Urinary bladder (tissue), 4 donors: ENCODE results near the gene NBPF8. TPM values are rescaled to one million over a fixed set of nuclear protein-coding genes. Genes with fewer than 3 reads are reported as not detected.
"Not testable (repeated sequence)": the region's sequence is repeated elsewhere in the genome, so short reads cannot be mapped to it uniquely, and the experiment has no call there.

Source experiments
- DNase-seq: peaks from one replicate; pipeline ENCODE4 v3.0.0-alpha.2; 2015; ENCODE audit errors: extremely low spot score
- H3K27ac ChIP-seq: one replicate; pipeline ENCODE4 v1.5.1; 2013; ENCODE audit warnings: low read depth, mild to moderate bottlenecking, moderate library complexity
- H3K36me3 ChIP-seq: one replicate; pipeline ENCODE4 v1.6.1; 2013; ENCODE audit warnings: mild to moderate bottlenecking, moderate library complexity; ENCODE audit not compliant: insufficient read depth
- H3K4me1 ChIP-seq: one replicate; pipeline ENCODE4 v1.6.1; 2013; ENCODE audit warnings: mild to moderate bottlenecking, moderate library complexity; ENCODE audit not compliant: insufficient read depth
- H3K4me3 ChIP-seq: one replicate; pipeline ENCODE4 v1.5.1; 2013; ENCODE audit warnings: low read depth, low read length
- WGBS: extraction: QIAGEN DNeasy Blood & Tissue Kit; methylation state at CpG from one replicate; pipeline ENCODE4 v1.1.7; 2013; 5-methylcytosine and 5-hydroxymethylcytosine counted together
- polyA plus RNA-seq: library from polyadenylated mRNA; stranded (reverse); fragments of 200-250 nt; gene quantifications from one replicate; pipeline ENCODE4 v1.2.3, GENCODE V29; 2013
- total RNA-seq: library from RNA; depleted of rRNA; stranded (reverse); fragments of >200 nt; gene quantifications from one replicate; pipeline ENCODE4 v1.2.3, GENCODE V29; 2014
- donor health status: healthy with polysubstance abuse.
- donor health status: healthy.

NBPF8 gene
- 15.2 TPM for total RNA-seq
- 7.5 TPM for polyA plus RNA-seq

GRCh38 chr1:120414911-120415480 lies at the start of gene NBPF8:
Gene NBPF8, plus strand, starts transcription at chr1:120415035. Its CDS starts 21,488 bp downstream, at chr1:120436523.
- not testable (repeated sequence) for H3K27ac ChIP-seq, DNase-seq, H3K4me1 ChIP-seq, H3K36me3 ChIP-seq
- peak within 1 kb of the TSS; percentile 54 for H3K4me3 ChIP-seq
- under 1% methylated on average over 49 of the region's 64 CpGs for WGBS

- not testable (repeated sequence) for H3K4me1 ChIP-seq, H3K36me3 ChIP-seq, DNase-seq, H3K27ac ChIP-seq, H3K4me3 ChIP-seq
- 90% methylated on average over 6 of the region's 6 CpGs for WGBS
Observed at GRCh38 chr1:120367709-120368108, 47.1 kb upstream of the NBPF8 start.

- not testable (repeated sequence) for H3K27ac ChIP-seq, H3K36me3 ChIP-seq, H3K4me1 ChIP-seq, H3K4me3 ChIP-seq, DNase-seq
- WGBS = 93% methylated on average over 5 of the region's 5 CpGs
Observed at GRCh38 chr1:120386651-120387050, 28.2 kb upstream of the NBPF8 start.

GRCh38 chr1:120388597-120389126 lies 26.2 kb upstream of the NBPF8 start:
- not testable (repeated sequence) for H3K27ac ChIP-seq, H3K4me1 ChIP-seq, H3K4me3 ChIP-seq, H3K36me3 ChIP-seq
- WGBS = 8% methylated on average over 14 of the region's 29 CpGs
- peak; percentile 10 for DNase-seq

GRCh38 chr1:120391365-120391764 lies 23.5 kb upstream of the NBPF8 start:
- not testable (repeated sequence) for H3K4me3 ChIP-seq, H3K4me1 ChIP-seq, H3K27ac ChIP-seq, H3K36me3 ChIP-seq, DNase-seq
- WGBS = 87% methylated on average over 4 of the region's 4 CpGs

GRCh38 chr1:120393316-120394232 lies 21.3 kb upstream of the NBPF8 start:
- H3K36me3 ChIP-seq, DNase-seq, H3K4me3 ChIP-seq, H3K4me1 ChIP-seq, H3K27ac ChIP-seq: not testable (repeated sequence)
- 31% methylated on average over 6 of the region's 13 CpGs for WGBS

GRCh38 chr1:120405348-120405747 lies 9.5 kb upstream of the NBPF8 start:
- not testable (repeated sequence) for H3K27ac ChIP-seq, DNase-seq, H3K4me3 ChIP-seq, H3K36me3 ChIP-seq, H3K4me1 ChIP-seq
- no CpG with 5 or more reads among the region's 1 CpG for WGBS

DNA sequence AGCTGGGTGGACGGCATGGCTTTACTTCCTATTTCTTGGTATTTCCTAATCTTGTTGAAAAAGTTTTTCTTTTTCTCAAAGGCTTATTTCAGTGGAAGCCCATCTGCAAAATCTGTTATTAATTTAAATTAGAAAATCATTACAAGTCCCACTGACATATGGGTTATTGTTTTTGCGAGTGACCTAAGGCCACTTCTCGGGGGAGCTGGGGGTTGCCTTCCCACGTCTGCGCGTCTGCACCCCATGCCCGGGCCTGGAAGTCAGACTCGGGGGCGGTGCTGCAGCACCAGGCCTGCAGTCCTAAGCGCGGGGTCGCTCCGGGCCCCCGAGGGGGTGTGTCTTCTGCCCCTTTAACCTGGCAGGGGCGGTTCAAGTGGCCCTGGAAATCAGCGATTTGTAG lies 384 bp upstream of the NBPF8 start:
- not testable (repeated sequence) for H3K4me3 ChIP-seq, H3K27ac ChIP-seq, DNase-seq, H3K4me1 ChIP-seq, H3K36me3 ChIP-seq
- 3% methylated on average over 8 of the region's 16 CpGs for WGBS

DNA sequence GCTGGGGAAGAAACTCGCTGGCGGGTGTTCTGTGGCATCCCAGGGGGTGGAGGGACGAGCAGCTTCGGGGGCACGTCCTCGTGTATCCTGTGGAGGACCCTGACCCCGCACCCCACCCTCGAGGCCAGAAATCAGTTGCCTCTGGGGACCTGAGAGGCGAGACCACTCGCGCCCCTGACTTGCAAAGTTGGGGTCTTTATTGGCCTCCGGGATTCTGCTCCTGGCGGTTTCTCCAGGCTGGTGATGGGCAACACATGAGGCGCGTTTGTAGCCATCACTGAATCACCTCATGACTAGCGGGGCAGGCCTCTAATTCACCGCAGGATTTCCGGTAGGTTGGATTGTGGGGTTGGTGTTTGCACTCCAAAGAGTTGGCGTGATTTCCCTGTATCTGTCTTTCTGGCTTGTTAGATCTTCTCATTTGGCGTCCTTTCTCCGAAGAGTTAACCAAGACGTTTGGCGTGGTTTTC lies 692 bp downstream of the NBPF8 start:
- WGBS = under 1% methylated on average over 17 of the region's 23 CpGs
- H3K36me3 ChIP-seq, H3K27ac ChIP-seq, H3K4me1 ChIP-seq, DNase-seq: not testable (repeated sequence)
- peak overlapping the region; percentile 54 for H3K4me3 ChIP-seq

GRCh38 chr1:120425063-120425462 lies 10.2 kb downstream of the NBPF8 start:
- not testable (repeated sequence) for H3K36me3 ChIP-seq, H3K4me3 ChIP-seq, H3K27ac ChIP-seq, H3K4me1 ChIP-seq, DNase-seq
- 65% methylated on average over 7 of the region's 7 CpGs for WGBS

DNA sequence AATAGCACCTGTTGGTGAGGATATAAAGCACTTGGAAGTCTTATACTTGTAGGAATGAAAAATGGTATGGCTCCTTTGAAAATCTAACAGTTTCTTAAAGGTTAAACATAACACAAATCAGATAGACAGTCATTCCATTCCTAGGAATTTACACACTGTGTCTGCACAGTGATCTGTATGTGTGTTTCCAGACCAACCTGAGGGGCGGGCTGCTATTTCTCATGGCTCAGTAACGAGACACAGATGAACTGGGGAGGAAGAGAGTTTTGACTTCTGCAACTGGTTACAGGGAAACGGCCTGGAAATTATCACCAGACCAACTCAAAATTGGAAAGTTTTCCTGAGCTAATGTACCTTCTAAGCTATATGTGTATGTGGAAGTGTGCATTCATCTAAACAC lies 16.8 kb downstream of the NBPF8 start:
- WGBS = 52% methylated on average over 3 of the region's 3 CpGs

GRCh38 chr1:120433831-120434230 lies 19.0 kb downstream of the NBPF8 start:
- not testable (repeated sequence) for DNase-seq, H3K36me3 ChIP-seq, H3K4me3 ChIP-seq, H3K4me1 ChIP-seq, H3K27ac ChIP-seq
- WGBS = 96% methylated on average over 16 of the region's 18 CpGs

More for the DNA sequence above, 16.8 kb downstream of the NBPF8 start:
- DNase-seq, H3K27ac ChIP-seq, H3K4me3 ChIP-seq, H3K4me1 ChIP-seq, H3K36me3 ChIP-seq: not testable (repeated sequence)

DNA sequence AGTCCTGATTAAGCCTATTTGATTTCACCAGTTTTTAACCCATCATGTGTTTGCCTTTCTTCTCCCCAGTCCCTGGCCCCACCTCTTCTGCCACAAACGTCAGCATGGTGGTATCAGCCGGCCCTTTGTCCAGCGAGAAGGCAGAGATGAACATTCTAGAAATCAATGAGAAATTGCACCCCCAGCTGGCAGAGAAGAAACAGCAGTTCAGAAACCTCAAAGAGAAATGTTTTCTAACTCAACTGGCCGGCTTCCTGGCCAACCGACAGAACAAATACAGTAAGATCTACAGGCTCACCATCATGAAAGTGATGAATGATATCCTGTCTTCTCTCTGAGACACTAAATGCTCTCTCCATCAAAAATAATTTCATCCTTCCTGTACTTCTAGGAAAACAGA lies 34.3 kb downstream of the NBPF8 start:
- 26% methylated on average over 2 of the region's 5 CpGs for WGBS
- not testable (repeated sequence) for H3K4me3 ChIP-seq, H3K4me1 ChIP-seq, H3K36me3 ChIP-seq, H3K27ac ChIP-seq, DNase-seq
